ENCODE results near the gene AKAIN1. TPM values are rescaled to one million over a fixed set of nuclear protein-coding genes. Genes with fewer than 3 reads are reported as not detected.

Gene AKAIN1
- total RNA-seq, result not detected

GRCh38 chr18:5197032-5197434 is at the start of gene AKAIN1:
TSS of gene AKAIN1 (minus strand) at chr18:5197257. CDS start at chr18:5197053, 204 bp downstream.

Other genes with a start within 250 kb of the AKAIN1 start
- 12.6 TPM for gene ZBTB14, start 98.5 kb upstream of the AKAIN1 start, total RNA-seq